Measurements from ENCODE around the gene ANKRD40.
"Not testable (repeated sequence)": the region's sequence is repeated elsewhere in the genome, so short reads cannot be mapped to it uniquely, and the experiment has no call there.

Gene ANKRD40

DNA sequence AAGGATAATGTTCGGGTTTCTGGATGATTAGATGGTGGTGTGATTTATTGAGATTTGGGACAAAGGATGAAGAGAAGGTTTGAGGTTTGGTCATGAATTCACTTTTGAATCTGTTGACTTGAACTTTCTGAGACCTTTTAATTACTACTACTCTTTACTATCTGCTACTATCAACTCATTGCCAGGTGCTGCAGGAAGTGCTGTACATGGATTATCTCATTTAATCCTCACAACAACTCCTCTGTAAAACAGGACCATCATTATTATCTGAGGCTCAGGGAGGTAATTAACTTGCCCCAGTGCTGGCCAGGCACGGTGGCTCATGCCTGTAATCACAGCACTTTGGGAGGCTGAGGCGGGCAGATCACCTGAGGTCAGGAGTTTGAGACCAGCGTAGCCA lies 2.9 kb upstream of the ANKRD40 start:
- DNase-seq (ENCODE audit: low read depth) = no peak

DNA sequence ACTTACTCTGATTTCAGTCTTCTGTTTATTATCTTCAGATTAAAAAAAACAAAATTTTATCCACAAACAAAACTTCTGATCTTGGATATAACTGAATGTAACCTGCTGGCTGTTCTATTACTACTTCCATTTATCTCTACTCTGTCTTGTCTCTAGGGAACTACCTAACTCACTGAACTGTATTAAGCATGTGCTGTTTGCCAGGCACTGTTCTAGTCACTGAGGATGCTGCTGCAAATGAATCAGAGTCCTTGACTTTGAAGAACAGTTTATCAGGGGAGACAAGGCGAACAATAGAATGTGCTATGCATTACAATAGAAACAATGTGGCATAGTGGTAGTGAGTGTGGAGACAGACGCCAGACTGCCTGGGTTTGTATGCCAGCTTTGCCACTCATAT lies 2.3 kb upstream of the ANKRD40 start:
- no peak for DNase-seq (ENCODE audit: low read depth)

DNA sequence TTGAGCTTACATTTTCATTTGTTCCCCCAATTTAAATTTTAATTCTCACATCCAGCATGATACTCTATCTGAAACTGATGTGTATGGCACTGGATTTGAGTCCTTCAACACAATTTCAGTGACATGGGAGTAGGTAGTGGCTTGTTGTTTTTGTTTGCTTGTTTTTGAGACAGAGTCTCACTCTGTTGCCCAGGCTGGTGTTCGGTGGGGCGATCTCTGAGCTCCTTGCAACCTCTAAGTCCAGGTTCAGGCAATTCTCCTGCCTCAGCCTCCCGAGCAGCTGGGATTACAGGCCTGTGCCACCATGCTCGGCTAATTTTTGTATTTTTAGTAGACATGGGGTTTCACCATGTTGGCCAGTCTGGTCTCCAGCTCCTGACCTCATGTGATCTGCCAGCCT lies 1.3 kb upstream of the ANKRD40 start:
- DNase-seq (ENCODE audit: low read depth) = not testable (repeated sequence)

DNA sequence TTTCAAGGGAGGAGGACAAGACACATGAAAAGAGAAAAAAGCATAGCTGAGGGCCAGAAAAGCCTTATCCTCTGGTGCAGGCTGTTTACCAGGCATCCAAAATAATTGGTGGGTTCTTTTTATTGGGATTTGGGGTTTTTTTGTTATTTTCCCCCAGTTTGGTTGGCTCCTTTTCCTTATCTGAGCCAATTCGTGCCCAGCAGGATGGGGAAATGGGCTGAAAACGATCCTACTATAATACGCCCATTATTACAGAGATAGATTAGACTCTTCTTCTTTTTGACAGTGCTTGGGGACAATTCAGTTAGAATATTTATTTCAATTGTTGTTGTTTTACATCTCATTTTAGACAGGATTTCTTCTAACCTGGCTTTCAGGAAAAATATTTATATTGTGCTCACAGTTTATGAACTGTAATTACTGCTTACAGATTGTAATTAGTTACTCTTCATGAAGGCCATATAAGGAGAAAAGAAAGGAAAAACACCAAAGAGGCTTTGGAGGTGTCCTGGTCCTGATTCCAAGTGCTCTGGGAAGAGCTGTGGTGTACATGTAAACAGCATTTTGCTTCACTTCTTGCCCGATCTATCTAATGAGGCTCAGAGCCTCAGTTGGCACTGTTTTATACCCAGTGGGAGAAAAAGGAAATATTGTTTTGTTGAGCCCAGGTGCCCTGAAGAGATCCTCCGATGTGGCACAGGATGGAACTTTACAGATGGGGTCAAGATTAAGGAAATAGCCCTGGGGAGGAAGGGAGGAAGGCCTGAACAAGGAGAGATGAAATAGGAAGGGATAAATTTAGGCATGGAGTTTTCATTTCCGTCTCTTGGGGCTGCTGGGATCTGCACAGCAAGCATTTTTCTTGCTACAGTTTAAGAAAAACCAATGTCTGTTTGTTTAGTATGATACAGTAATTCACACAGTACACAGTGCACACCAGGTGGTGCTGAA lies 611 bp upstream of the ANKRD40 start:
- no peak for DNase-seq (ENCODE audit: low read depth)

DNA sequence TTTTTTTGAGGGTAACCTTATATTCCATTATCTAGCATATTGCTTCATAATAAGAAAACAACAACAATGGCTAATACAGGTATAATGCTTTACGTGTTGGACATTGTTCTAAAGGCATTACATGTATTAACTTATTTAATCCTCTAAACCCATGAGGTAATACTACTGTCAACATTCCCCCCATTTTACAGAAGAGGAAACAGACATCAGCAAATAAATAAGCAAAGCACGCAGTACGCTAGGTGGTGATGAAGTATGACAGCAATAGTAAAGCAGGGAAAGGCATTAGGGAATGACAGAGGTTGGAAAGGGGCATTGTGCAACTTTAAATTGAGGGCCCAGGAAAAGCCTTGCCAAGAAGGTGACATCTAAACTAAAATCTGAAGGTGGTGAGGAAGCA lies 4.6 kb downstream of the ANKRD40 start:
- no peak for DNase-seq (ENCODE audit: low read depth)

DNA sequence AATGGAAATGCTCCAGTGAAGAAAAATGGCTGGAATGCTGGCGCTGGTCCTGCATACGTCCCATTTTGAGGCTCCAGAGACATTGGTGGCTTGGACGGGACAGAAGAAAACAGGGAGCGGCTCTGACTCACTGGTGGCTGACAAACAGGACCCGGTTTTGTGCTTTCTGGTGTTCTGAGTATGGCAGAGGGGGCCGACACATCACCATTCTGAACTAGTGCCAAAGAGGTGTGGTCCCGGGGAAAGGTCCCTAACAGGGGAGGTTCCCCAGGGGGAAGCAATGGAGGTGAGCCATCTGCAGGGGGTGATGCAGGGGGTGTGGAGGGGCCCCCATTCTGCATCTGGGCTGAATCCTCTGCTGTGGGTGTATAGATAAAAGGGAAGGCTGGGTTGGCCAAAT lies 8.3 kb downstream of the ANKRD40 start:
- DNase-seq (ENCODE audit: low read depth) = no peak

DNA sequence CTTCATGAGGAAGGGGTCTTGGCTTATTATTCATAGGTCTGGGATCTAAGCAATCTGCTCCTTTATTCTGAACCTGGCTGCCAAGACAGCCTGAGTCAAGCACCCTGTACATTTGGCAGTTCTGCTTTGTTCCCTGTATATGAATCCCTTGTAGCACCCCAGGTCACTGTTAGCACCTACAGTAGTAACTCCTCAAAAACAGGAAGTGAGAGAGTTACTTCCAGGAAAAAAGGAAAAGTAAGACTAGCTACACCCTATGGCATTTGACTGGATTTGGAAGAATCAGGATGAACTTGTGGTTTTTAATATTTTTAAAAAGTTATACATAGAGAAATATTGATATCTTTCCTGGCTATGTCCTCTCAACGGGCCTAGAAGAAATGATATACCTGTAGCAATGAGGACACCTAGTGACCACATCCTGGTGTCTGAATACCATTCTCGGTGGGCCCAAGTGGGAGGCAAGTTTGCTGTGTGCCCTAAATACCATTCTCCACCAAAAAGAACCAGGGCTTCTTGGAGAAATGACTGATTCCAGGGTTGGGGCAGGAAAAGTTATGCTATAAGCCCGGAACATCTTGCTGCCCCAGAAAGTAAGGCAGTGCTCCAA lies 9.9 kb downstream of the ANKRD40 start:
- no peak for DNase-seq (ENCODE audit: low read depth)

DNA sequence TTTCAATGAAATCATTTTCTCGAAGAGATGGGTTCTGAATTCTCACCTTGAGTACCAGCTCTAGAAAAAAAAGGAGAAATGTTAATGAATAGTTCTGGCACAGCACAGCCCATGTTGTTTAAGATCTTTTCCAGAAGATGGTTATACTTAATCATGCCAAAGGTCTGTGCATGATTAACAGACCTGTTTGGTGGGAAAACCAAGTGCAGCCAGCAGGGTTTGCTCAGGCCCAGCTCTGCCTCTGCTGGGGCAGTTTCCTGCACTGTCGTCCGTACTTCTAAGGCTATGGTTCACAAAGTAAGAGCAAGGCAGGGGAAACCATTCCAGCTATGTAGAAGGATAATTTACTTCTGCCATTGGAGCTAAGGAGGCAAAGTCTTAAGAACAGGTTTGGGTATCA lies 10.7 kb downstream of the ANKRD40 start:
- no peak for DNase-seq (ENCODE audit: low read depth)

DNA sequence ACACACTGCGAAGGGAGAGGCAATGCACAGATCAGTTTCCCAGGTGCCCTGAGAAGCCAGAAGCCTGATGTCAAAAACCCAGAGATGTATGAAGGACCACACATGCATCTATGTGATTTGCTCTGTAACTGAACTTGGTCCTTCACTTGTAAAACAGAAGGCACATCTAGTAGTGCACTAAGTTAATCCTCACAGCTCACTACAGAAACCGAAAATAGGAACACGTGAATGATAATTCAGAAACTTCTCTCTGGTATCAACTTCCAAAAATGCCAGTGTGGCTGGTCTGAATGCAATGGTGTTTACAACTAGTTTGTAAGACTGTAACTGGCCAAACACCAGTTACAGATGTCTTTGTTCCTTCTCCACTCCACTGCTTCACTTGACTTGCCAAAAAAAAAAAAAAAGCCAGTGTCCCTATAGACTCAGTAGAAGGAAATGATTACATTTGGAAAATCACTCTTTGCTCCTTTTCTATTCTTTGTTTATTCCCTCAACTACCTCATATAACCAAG lies 11.3 kb downstream of the ANKRD40 start:
- DNase-seq (ENCODE audit: low read depth) = no peak

DNA sequence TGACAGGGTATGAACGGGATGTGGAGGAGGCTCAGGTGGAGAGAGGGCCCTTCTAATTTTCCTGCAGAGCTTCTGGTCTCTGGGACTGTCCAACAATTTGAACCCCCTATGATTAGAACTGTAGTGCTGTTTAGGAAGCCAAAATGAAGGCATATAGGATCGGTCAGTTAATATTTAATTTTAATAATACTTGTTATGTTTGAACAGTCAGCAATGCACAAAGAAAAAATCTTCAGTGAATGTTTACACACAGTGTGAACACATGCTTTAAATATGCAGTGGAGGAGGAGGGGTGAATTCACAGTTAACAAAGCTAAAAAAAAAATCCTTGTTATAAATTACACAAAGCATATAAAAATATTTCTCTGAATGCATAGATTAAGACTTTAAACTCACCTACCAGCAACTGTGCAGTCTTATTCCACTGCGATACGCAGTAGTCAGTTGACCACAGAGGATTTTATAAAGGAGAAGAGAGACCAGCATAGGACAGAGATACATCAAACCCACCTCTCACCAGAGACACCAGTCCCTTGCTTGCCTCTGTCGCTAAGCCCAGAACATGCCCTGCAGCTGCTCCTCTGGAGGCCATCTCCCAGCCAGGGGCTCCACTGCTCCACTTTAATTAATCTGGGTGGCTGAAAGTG lies 14.6 kb downstream of the ANKRD40 start:
- no peak for DNase-seq (ENCODE audit: low read depth)

DNA sequence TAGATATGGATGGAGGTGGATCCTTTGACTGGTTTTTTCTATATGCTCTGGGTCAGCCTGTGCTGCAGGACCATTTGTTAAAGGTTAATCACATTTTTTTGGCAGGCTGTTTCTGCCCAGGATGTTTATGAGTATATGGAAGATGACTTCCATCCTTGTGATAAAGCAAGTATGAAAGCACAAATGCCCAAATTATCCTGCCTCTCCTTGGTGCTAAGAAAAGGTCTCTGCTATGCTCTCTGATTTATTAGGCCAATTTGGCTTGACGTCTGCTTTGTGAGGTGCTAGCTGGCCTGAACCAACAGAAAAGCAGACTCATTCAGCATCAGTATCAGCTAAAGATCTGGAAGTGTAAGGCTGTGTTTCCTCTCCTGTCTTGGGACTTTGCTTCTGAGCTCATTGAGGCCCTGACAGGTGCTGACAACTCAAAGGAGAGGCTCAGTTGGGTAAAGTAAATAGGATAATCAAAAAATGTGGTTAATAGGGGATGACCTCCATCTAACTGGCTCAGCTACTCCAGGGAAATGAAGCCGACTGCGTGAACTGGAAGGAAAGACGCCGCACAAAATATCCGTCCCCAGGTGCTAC lies 15.2 kb downstream of the ANKRD40 start:
- no peak for DNase-seq (ENCODE audit: low read depth)

DNA sequence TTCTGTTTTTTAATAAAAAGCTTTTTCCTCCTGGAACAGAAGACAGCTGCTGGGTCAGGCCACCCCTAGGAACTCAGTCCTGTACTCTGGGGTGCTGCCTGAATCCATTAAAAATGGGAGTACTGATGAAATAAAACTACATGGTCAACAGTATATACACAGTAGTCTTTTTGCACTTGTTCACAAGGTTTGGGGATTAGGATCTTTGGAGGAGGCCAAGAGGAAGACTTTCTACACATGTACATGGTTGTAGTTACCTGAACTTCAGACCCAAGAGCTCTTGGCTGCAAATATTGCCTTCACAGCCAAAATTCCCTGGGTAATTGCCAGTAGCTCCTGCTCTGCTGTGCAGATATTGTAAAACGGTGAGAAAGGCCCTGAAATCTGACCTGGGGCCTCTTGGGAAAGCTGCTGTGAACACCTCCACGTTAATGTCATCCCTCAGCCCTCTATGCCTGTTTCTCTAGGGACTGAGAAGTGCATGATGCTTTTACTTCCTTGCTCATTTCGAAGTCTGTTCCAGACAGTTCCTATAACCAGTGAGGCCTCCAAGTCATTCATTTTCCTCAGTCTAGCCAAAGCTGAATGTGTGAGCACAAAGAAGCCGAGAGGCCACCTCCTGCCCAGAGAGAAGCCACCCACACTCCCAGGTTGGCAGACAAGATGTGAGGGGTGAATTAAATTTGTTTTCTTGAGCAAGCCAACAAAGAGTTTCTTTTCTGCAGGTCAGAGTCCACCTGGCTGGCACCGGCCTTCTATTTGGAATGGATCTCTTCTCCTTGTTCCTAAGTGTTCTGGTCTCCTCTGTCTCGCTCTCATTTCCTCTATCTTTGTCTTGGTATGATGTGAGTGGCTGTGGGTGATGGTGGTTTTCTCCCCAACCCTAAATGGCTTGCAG lies 15.9 kb downstream of the ANKRD40 start:
- no peak for DNase-seq (ENCODE audit: low read depth)

DNA sequence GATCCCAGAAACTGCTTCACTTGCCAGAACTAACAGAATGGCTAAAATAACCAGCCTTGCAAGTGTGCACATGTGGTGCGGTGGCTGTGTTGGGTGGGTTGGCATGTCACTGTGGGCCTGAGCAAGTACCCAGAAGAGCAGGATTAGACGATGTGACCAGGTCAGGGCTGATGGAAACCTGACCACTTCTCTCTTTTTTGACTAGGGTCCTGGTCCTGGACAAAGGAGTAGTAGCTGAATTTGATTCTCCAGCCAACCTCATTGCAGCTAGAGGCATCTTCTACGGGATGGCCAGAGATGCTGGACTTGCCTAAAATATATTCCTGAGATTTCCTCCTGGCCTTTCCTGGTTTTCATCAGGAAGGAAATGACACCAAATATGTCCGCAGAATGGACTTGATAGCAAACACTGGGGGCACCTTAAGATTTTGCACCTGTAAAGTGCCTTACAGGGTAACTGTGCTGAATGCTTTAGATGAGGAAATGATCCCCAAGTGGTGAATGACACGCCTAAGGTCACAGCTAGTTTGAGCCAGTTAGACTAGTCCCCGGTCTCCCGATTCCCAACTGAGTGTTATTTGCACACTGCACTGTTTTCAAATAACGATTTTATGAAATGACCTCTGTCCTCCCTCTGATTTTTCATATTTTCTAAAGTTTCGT lies 16.7 kb downstream of the ANKRD40 start:
- no peak for DNase-seq (ENCODE audit: low read depth)

DNA sequence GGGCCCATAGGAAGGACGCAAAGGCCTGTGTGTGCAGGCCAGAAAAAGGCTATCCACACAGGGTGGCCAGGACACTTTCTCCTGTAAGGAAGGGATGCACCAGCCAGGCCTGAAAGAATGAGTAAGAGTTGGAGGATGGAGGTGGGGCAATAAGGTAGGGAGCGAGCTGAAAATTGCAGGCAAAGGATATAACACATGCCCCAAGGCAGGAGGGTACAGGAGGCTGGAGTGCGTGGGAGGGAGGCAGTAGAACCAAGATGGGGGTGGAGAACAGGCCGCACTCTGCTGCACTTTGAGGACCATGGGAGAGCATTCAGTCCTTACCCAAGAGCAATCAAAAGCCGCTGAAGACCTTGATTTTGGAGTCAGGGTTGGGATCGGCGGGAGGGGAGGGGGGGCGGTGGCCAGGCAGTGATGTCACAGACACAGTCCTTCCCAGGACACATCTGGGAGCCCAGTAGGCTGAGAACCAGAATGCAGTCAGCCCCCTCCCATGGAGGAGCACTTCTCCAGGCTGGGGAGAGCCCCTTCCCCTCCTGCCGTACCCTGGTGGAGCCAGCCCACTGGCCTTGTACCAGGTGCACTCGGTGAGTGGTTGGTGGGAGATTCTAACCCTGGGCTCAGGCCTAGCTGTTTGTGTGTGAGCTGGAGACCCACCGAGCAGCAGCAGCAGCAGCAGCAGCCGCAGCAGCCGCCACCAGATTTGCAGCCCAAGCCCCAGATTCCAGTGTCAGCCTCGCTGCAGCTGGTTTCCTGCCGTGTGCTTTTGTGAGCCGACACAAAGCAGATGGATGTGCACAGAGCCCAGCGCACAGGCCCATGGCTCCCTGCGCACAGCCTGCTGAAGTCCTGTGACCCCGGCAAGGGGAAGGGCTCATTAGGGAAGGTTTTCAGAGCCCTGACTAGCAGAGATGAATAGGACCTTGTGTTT lies 17.5 kb downstream of the ANKRD40 start:
- DNase-seq (ENCODE audit: low read depth) = no peak

DNA sequence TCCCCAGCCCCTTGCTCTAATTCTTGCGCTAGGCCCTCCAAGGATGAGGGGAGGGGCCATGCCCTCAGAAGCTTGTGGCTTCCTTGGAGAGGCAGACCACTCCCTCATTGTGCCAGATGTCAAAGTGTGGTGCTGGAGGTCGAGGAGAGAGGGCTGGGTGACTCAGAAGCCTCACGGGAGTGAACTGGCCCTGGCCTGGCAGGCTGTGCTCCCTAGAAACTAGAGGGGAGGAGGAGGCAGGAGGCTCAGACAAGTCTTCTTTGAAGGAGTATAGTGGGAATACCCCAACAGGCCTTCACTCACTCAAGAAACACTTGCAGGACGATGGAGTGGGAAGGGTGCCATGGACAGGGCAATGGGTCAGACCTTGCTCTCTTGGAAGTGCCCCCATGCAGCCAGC lies 18.5 kb downstream of the ANKRD40 start:
- DNase-seq (ENCODE audit: low read depth) = no peak

DNA sequence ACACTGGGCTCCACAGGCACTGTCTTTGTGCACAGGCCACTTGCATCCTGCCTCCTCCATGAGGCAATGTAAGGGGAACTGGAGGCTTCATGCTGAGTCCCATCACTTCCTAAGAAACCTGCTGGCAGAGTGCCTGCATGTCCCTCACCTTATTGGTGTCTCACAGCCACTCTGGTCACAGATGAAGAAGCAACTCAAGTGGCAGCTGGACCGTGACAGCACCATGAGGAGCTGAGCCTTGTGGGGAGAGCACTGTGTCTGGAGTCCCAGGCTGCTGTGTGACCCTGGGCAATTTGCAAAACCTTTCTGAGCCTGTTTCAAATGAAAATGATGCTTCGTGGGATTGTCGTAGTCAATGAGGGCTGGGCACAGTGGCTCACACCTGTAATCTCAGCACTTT lies 19.5 kb downstream of the ANKRD40 start:
- DNase-seq (ENCODE audit: low read depth) = no peak

DNA sequence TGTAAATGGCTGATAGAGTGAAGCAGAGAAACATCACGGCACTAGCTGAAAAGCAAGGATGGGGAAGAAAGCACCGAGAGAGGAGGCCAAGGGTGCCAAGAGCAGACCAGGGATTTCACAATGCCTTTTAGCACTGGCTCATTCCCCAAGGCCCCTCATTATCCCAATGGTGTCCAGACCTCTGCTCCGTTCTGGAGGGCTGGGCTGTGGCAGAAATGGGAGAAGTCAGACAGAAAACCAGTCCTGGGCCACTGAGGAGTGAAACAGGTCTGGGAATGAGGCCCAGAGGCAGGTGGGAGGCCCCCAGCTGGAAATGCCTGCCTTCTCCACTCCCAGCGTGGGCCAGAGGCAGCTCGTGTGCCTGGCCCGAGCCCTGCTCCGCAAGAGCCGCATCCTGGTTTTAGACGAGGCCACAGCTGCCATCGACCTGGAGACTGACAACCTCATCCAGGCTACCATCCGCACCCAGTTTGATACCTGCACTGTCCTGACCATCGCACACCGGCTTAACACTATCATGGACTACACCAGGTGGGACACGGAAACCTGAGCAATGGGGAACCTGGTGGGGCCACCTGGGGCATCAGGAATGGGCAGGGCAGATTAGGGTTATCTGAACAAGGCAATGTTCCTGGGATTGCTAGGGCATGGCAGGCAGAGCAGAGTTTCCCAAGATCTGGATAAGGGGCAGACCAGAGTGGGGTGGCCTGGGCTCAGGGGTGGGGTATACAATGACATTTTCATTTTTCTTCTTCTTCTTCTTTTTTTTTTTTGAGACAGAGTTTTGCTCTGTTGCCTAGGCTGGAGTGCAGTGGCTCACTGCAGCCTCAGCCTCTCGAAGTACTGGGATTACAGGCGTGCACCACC lies 20.3 kb downstream of the ANKRD40 start:
- DNase-seq (ENCODE audit: low read depth) = no peak

DNA sequence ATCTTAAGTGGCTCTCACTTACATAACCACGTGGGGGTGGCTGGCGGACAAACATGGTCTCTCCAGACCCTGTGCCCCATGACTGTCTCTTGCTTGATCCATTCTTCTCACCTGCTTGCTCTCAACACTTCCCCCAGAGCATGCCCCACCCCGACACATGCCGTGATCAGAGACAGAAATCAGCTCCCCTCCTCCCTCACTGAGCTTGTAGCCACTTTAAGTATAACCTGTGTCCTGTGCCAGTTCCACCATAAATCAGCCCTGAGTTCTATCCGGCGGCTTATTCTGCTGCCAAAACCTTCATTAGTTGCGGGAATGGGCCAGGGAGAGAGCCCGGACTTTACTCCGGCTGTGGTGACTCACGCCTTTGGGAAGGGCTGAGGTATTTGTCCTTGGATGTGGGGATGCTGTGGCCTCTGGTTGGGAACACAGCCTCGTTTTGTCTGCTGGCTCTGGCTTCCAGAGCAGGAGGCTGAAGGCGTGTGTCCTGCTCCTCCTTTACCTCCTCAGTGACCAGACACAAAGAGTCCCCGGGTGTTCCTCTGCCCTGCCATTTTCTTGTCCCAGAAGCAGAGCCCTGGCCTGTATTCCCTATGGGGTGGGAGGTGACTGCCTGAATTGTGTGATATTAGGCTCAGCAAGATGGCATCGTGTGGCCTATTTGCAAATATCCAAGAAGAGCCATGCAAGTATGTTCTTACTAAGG lies 21.1 kb downstream of the ANKRD40 start:
- no peak for DNase-seq (ENCODE audit: low read depth)

Data from activated T-cell treated with anti-CD3 and anti-CD28 coated beads for 1 hour (primary cell).